ENCODE data around the gene CFAP20DC. TPM values are rescaled to one million over a fixed set of nuclear protein-coding genes. Genes with fewer than 3 reads are reported as not detected.

The CFAP20DC gene
- total RNA-seq, 1 experiment from 2014 or later, result 4.5 TPM

DNA sequence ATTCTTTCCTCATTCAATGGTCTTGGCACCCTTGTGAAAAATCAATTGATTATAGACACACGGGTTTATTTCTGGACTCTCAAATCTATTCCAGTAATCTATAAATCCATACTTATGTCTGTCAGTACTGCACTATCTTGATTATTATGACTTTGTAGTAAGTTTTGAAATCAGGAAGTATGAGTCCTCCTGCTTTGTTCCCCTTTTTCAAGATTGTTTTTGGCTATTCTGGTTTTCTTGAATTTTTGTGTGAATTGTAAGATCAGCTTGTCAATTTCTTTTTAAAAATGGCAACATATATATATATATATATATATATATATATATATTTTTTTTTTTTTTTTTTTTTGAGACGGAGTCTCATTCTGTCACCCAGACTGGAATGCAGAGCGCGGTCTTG, 32.3 kb upstream of the CFAP20DC start:
- no CpG with 5 or more reads among the region's 4 CpGs for WGBS (ENCODE audit: extremely low coverage, insufficient read length, low lambda C conversion rate)

More for the DNA sequence above, 32.3 kb upstream of the CFAP20DC start:
- H3K27ac Mint-ChIP-seq, result no peak overlapping the region
- TF ChIP-seq, protein P1, sequence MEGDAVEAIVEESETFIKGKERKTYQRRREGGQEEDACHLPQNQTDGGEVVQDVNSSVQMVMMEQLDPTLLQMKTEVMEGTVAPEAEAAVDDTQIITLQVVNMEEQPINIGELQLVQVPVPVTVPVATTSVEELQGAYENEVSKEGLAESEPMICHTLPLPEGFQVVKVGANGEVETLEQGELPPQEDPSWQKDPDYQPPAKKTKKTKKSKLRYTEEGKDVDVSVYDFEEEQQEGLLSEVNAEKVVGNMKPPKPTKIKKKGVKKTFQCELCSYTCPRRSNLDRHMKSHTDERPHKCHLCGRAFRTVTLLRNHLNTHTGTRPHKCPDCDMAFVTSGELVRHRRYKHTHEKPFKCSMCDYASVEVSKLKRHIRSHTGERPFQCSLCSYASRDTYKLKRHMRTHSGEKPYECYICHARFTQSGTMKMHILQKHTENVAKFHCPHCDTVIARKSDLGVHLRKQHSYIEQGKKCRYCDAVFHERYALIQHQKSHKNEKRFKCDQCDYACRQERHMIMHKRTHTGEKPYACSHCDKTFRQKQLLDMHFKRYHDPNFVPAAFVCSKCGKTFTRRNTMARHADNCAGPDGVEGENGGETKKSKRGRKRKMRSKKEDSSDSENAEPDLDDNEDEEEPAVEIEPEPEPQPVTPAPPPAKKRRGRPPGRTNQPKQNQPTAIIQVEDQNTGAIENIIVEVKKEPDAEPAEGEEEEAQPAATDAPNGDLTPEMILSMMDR (conservative IDR thresholded peaks at IDR 0.05), result no peak
- peaks cover 4 to 9% of the 10 kb centered on the region in 2 experiments; a peak in 3 of 4 replicates for H3K4me1 Mint-ChIP-seq
- H3K27me3 Mint-ChIP-seq (ENCODE audit: low read depth), result no peaks in the 10 kb centered on the region
- Histone ChIP-seq H2AFZ (ENCODE audit: low read length) (no peak overlapping the region), H3K79me1 (ENCODE audit: insufficient read depth, low read depth, low read length, poor library complexity, severe bottlenecking) (no peaks in the 10 kb centered on the region), H2BK20ac (ENCODE audit: low read depth, low read length, poor library complexity, severe bottlenecking) (no peak overlapping the region), H3K4ac (ENCODE audit: low read depth, low read length) (no peak overlapping the region), H3K27me3 (ENCODE audit: insufficient read depth, low read length) (no peaks in the 10 kb centered on the region), H4K8ac (replicated peaks; ENCODE audit: insufficient read length, low read depth, low read length) (no peak overlapping the region), H2BK15ac (ENCODE audit: low read depth, low read length) (no peak overlapping the region), H2BK120ac (ENCODE audit: low read depth, low read length, poor library complexity, severe bottlenecking) (no peak overlapping the region), H3K18ac (ENCODE audit: insufficient read length, low read depth, low read length) (no peak overlapping the region), H4K5ac (ENCODE audit: insufficient read length, low read depth, low read length) (no peak overlapping the region), H4K20me1 (ENCODE audit: control insufficient read depth, insufficient read depth, insufficient read length) (no peaks in the 10 kb centered on the region), H4K91ac (ENCODE audit: insufficient read length, low read depth, low read length) (no peak overlapping the region), H3K4me1 (ENCODE audit: insufficient read depth, low read length) (no peaks in the 10 kb centered on the region), H3K79me2 (ENCODE audit: insufficient read depth, low read length) (no peaks in the 10 kb centered on the region), H3K56ac (ENCODE audit: insufficient read length, low read depth, low read length) (no peak overlapping the region), H2BK12ac (ENCODE audit: insufficient read length, low read depth, low read length) (no peak overlapping the region), H3K23me2 (ENCODE audit: insufficient read length, low read depth, low read length, poor library complexity, severe bottlenecking) (no peaks in the 10 kb centered on the region), H2AK5ac (ENCODE audit: insufficient read length, low read length) (no peak overlapping the region), H3K27ac (ENCODE audit: insufficient read length, low read depth, low read length) (no peak overlapping the region), H3K9me3 (ENCODE audit: control insufficient read depth, low read depth, low read length) (no peaks in the 10 kb centered on the region), H3K14ac (ENCODE audit: insufficient read depth, low read length) (no peak overlapping the region), H2BK5ac (ENCODE audit: insufficient read length, low read length) (no peak overlapping the region), H3K23ac (ENCODE audit: insufficient read length, low read depth, low read length) (no peak overlapping the region), H3T11ph (ENCODE audit: low read length) (no peak overlapping the region), H3K9ac (ENCODE audit: extremely low read depth, insufficient read length, low read length) (no peak overlapping the region), H3K4me2 (ENCODE audit: insufficient read depth, insufficient read length, low read length) (no peak overlapping the region)
- no peak for DNase-seq
- H3K36me3 Mint-ChIP-seq (ENCODE audit: insufficient read depth in 1 of 3, low read depth in 3 of 3), result no peaks in the 10 kb centered on the region
- no peak overlapping the region for H3K4me3 Mint-ChIP-seq
- no peaks in the 10 kb centered on the region for H3K9me3 Mint-ChIP-seq
